Skeletal muscle satellite cell (primary cell): Measurements from ENCODE around the gene NCAPG2.
"Not testable (repeated sequence)": the region's sequence is repeated elsewhere in the genome, so short reads cannot be mapped to it uniquely, and the experiment has no call there.

Source experiments
- H3K27me3 ChIP-seq: 2 replicates; pipeline ENCODE4 v1.7.0; 2013; ENCODE audit warnings: low read length; ENCODE audit not compliant: control insufficient read depth, insufficient read depth
- H3K36me3 ChIP-seq: 2 replicates; pipeline ENCODE4 v1.7.0; 2013; ENCODE audit warnings: mild to moderate bottlenecking, control low read depth, low read length; ENCODE audit not compliant: insufficient read depth
- H3K4me1 ChIP-seq: 2 replicates; pipeline ENCODE4 v1.7.0; 2013; ENCODE audit warnings: low read length; ENCODE audit not compliant: control insufficient read depth, insufficient read depth
- H3K4me2 ChIP-seq: 2 replicates; pipeline ENCODE4 v1.7.0; 2013; ENCODE audit warnings: mild to moderate bottlenecking, low read length
- H3K4me3 ChIP-seq: 2 replicates; pipeline ENCODE4 v1.7.0; 2013; ENCODE audit warnings: low read length
- H3K9ac ChIP-seq: 2 replicates; pipeline ENCODE4 v1.7.0; 2013; ENCODE audit warnings: mild to moderate bottlenecking, low read depth, low read length, moderate library complexity
- H3K9me3 ChIP-seq: replicated peaks from 2 replicates; pipeline ENCODE4 v1.7.0; 2013; ENCODE audit warnings: mild to moderate bottlenecking, control low read depth, low read length

The NCAPG2 gene

GRCh38 chr7:158702196-158702595 lies 2.4 kb downstream of the NCAPG2 start:
- Histone ChIP-seq H3K4me2 (peak overlapping the region; percentile 96), H3K4me3 (peak overlapping the region; percentile 4), H3K9me3 (no peaks in the 10 kb centered on the region), H3K9ac (no peak overlapping the region), H3K4me1 (peaks cover 8% of the 10 kb centered on the region), H3K36me3 (peaks cover 13% of the 10 kb centered on the region), H3K27me3 (no peaks in the 10 kb centered on the region)

DNA sequence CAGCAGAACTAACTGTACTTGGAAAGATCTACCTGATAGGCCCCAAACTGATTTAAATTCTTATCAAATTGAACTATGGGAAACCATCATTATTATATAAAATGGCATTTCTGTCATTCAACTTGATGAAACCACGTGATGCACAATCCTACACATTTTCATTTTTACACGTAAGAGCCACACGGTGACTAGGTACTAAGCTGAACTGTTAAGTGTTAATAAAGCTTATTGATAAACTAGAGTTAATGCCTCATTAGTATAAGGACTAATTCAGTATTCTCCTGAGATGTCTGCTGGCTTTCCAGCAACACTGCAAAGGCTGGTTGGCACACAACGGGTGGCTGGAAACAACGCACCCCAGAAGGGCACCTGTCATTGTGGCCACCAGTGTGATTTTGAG lies 4.6 kb downstream of the NCAPG2 start:
- Histone ChIP-seq H3K4me2 (no peak overlapping the region), H3K4me1 (peaks cover 14% of the 10 kb centered on the region), H3K4me3 (no peak overlapping the region), H3K9me3 (no peaks in the 10 kb centered on the region), H3K9ac (no peak overlapping the region), H3K36me3 (peaks cover 13% of the 10 kb centered on the region), H3K27me3 (no peaks in the 10 kb centered on the region)

DNA sequence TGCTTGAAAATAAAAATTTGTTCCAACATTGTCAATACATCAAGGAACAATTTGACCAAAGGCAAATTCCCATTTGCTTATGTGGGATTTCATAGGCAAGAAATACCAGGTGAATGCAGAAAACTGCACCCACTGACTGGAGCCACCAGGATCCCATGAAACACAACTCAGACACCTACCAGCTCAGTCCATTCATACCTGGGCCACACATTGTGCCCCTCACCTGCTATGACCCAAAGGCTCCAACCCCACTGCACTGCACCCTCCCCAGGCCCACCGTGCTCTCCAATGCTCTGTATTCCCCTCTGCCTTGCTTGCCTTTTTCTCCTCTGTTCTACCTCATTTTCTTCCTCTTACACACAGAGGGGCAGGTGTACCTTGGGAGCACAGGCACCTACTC lies 5.3 kb downstream of the NCAPG2 start:
- no peaks in the 10 kb centered on the region for H3K9me3 ChIP-seq
- H3K4me1 ChIP-seq, result peaks cover 14% of the 10 kb centered on the region
- H3K27me3 ChIP-seq, result no peaks in the 10 kb centered on the region
- H3K4me2 ChIP-seq, result no peak overlapping the region
- H3K36me3 ChIP-seq, result peaks cover 13% of the 10 kb centered on the region
- H3K9ac ChIP-seq, result no peak overlapping the region
- no peak overlapping the region for H3K4me3 ChIP-seq

DNA sequence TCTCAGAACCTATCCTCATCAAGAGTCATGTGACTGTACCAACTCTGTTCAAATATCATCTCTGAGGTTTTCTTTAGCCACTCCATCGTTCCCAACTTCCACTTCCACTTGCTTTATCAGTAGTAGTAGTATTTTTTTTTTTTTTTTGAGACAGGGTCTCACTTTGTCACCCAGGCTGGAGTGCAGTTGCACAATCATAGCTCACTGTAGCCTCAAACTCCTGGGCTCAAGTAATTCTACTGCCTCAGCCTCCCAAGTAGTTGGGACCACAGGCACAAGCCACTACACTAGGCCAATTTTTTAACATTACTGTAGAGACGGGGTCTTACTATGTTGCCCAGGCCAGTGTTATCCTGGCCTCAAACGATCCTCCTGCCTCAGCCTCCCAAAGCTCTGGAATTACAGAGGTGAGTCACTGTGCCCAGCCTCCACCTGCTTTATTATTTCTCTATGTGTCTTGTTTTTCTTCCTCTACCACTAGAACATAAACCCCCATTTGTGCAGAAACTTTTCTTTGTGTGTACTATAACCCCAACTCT lies 5.9 kb downstream of the NCAPG2 start:
- Histone ChIP-seq H3K4me3 (no peak overlapping the region), H3K36me3 (peaks cover 13% of the 10 kb centered on the region), H3K4me1 (peaks cover 13% of the 10 kb centered on the region), H3K4me2 (no peak overlapping the region), H3K27me3 (no peaks in the 10 kb centered on the region), H3K9me3 (no peaks in the 10 kb centered on the region), H3K9ac (no peak overlapping the region)

DNA sequence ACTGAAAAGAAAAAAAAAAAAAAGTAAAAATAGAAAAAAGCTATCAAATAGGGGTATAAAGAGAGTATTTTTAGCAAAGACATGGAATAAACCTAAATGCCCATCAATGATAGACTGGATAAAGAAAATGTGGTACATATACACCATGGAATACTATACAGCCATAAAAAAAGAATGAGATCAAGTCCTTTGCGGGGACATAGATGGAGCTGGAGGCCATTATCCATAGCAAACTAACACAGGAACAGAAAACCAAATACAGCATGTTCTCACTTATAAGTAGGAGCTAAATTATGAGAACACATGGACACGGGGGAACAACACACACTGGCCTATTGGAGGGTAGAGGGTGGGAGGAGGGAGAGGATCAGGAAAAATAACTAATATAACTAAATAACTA lies 7.0 kb downstream of the NCAPG2 start:
- H3K9ac ChIP-seq, H3K9me3 ChIP-seq, H3K4me2 ChIP-seq, H3K4me3 ChIP-seq, H3K27me3 ChIP-seq: not testable (repeated sequence)
- H3K4me1 ChIP-seq, result peaks cover 10% of the 10 kb centered on the region
- peaks cover 16% of the 10 kb centered on the region for H3K36me3 ChIP-seq

- Histone ChIP-seq H3K36me3 (peaks cover 16% of the 10 kb centered on the region), H3K27me3 (no peaks in the 10 kb centered on the region), H3K9me3 (no peaks in the 10 kb centered on the region), H3K4me2 (peak overlapping the region; percentile 48), H3K4me3 (no peak overlapping the region), H3K9ac (peak overlapping the region; percentile 64), H3K4me1 (peaks cover 6% of the 10 kb centered on the region)
These were observed 8.7 kb downstream of the NCAPG2 start for GRCh38 chr7:158695726-158696452.

GRCh38 chr7:158695056-158695455 lies 9.5 kb downstream of the NCAPG2 start:
- Histone ChIP-seq H3K4me3 (no peak overlapping the region), H3K9ac (no peak overlapping the region), H3K4me2 (no peak overlapping the region), H3K9me3 (no peaks in the 10 kb centered on the region), H3K36me3 (peaks cover 13% of the 10 kb centered on the region), H3K27me3 (no peaks in the 10 kb centered on the region), H3K4me1 (peaks cover 6% of the 10 kb centered on the region)

- Histone ChIP-seq H3K4me1 (peaks cover 6% of the 10 kb centered on the region), H3K4me2 (no peak overlapping the region), H3K9me3 (no peaks in the 10 kb centered on the region), H3K4me3 (no peak overlapping the region), H3K36me3 (peaks cover 12% of the 10 kb centered on the region), H3K27me3 (no peaks in the 10 kb centered on the region), H3K9ac (no peak overlapping the region)
These were observed 10.0 kb downstream of the NCAPG2 start for GRCh38 chr7:158694650-158695049.

- Histone ChIP-seq H3K27me3 (no peaks in the 10 kb centered on the region), H3K4me2 (no peak overlapping the region), H3K4me1 (peaks cover 12% of the 10 kb centered on the region), H3K9me3 (no peaks in the 10 kb centered on the region), H3K4me3 (no peak overlapping the region), H3K36me3 (peaks cover 31% of the 10 kb centered on the region), H3K9ac (no peak overlapping the region)
These were observed 15.1 kb downstream of the NCAPG2 start for GRCh38 chr7:158689488-158689887.

DNA sequence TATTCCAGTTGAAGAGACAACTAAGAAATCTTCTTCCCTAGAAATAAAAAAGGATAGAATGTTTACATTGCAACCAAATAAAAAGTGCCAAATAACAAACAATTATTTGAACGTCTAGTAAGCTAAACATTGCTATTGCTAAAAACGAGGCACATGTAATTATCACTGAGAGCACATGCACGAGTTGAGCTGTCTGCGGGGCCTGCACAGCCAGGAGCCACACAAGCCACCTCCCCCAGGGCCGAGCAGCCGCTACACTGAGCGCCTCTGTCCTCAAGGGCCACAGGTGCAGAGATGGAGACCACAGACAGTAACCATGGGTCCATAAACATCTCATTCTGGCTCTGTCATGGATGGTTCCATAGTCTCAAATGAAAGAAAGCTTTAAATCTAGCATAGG lies 17.2 kb downstream of the NCAPG2 start:
- no peaks in the 10 kb centered on the region for H3K27me3 ChIP-seq
- no peak overlapping the region for H3K4me2 ChIP-seq
- peaks cover 28% of the 10 kb centered on the region for H3K36me3 ChIP-seq
- no peak overlapping the region for H3K4me3 ChIP-seq
- H3K9me3 ChIP-seq, result no peaks in the 10 kb centered on the region
- H3K4me1 ChIP-seq, result peaks cover 26% of the 10 kb centered on the region
- no peak overlapping the region for H3K9ac ChIP-seq

GRCh38 chr7:158685693-158686092 lies 18.9 kb downstream of the NCAPG2 start:
- Histone ChIP-seq H3K4me2 (no peak overlapping the region), H3K27me3 (no peaks in the 10 kb centered on the region), H3K9ac (no peak overlapping the region), H3K4me3 (no peak overlapping the region), H3K4me1 (peaks cover 26% of the 10 kb centered on the region), H3K36me3 (peaks cover 28% of the 10 kb centered on the region), H3K9me3 (no peaks in the 10 kb centered on the region)

- peak overlapping the region; percentile 36 for H3K4me2 ChIP-seq
- peak overlapping the region; percentile 6 for H3K9ac ChIP-seq
- no peak overlapping the region for H3K4me3 ChIP-seq
- H3K4me1 ChIP-seq, result peaks cover 26% of the 10 kb centered on the region
- H3K9me3 ChIP-seq, result no peaks in the 10 kb centered on the region
- H3K36me3 ChIP-seq, result peaks cover 33% of the 10 kb centered on the region
- no peaks in the 10 kb centered on the region for H3K27me3 ChIP-seq
These were observed 20.3 kb downstream of the NCAPG2 start for GRCh38 chr7:158684329-158684728.
